GM10248 (cell line): ENCODE data around the gene LRP6.
A peak's percentile ranks its signal among the peaks of the same experiment; 100 is the strongest.

ENCODE experiments used
- CTCF ChIA-PET: fragments of 300-600 bp; sonication (Branson Sonifier 250); formaldehyde crosslinking; extraction: SDS; loops from one replicate; lab custom pipeline; 2021; ENCODE audit warnings: antibody characterized with exemption; lab: Yijun Ruan, JAX
- POLR2A ChIA-PET: fragments of 350-650 bp; sonication (Branson Sonifier 250); formaldehyde crosslinking; extraction: SDS; loops from one replicate; lab custom pipeline; 2020; ENCODE audit warnings: antibody characterized with exemption; lab: Yijun Ruan, JAX
- DNase-seq: peaks from one replicate; pipeline ENCODE4 v3.0.0; 2012; ENCODE audit errors: extremely low spot score
- CTCF ChIP-seq: IDR thresholded peaks from 2 replicates; pipeline ENCODE4 v1.5.1; 2012; ENCODE audit warnings: mild to moderate bottlenecking, low read depth; ENCODE audit errors: extremely low read depth, missing control alignments, control extremely low read depth

Gene LRP6

DNA sequence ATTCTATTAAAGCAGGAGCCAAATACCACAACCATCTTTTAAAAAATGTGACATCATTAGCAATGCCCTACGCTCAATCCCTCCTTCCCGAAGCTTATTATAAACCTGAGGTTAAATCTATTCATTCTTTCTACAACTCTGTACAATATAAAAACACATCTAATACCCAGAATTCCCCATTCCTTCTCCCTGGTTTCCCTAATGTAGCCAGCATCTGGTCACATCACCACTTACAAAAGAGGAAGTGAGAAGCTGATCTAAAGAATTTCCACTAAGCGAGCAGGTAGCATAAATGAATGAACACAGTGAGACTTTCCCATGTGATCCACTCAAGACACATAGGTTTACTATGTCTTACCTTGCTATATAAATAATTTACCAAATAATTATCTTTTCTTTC lies 90.4 kb downstream of the LRP6 start:
- DNase-seq = peak; percentile 44
- CTCF ChIA-PET = interaction anchor here (1.2 to 1.8 kb wide), 2 partner anchors 9 to 15 kb away, joined by 4 read pairs; no protein-coding TSS in a partner anchor
- POLR2A ChIA-PET = no interaction called here
- no peak for TF ChIP-seq CTCF

- ChIA-PET CTCF (interaction anchor here (0.8 to 2.3 kb wide), 6 partner anchors 9 to 156 kb away, joined by 3 to 11 read pairs (median 4); no protein-coding TSS in a partner anchor), POLR2A (no interaction called here)
- DNase-seq = peak; percentile 30
- no peak for TF ChIP-seq CTCF
Observed at GRCh38 chr12:12171991-12172511, 94.8 kb downstream of the LRP6 start.

GRCh38 chr12:12167847-12168246 lies 99.0 kb downstream of the LRP6 start:
- no peak for DNase-seq
- TF ChIP-seq CTCF = no peak
- ChIA-PET CTCF (interaction anchor here (1.4 kb wide), 1 partner anchor 9 kb away, joined by 4 read pairs; no protein-coding TSS in a partner anchor), POLR2A (no interaction called here)

DNA sequence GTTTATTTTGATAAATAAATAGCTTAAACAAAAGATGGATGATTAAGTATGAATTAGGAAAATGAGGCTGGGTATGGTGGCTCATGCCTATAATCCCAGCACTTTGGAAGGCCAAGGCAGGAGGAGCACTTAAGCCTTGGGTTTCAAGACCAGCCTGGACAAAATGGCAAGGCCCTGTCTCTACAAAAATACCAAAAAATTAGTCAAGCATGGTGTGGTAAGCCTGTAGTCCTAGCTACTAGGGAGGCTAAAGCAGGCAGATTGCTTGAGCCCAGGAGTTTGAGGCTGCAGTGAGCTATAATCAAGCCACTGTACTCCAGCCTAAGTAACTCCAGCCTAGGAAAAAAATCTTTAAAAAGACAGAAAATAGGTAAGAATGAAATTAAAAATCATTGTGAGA lies 100.1 kb downstream of the LRP6 start:
- POLR2A ChIA-PET = no interaction called here
- no peak for TF ChIP-seq CTCF
- no peak for DNase-seq
- CTCF ChIA-PET = no interaction called here

- no peak for DNase-seq
- ChIA-PET CTCF (interaction anchor here (1.0 to 2.5 kb wide), 4 partner anchors 9 to 21 kb away, joined by 3 to 11 read pairs (median 4); no protein-coding TSS in a partner anchor), POLR2A (no interaction called here)
- no peak for TF ChIP-seq CTCF
Observed at GRCh38 chr12:12159988-12160387, 106.9 kb downstream of the LRP6 start.

GRCh38 chr12:12158858-12159257 lies 108.0 kb downstream of the LRP6 start:
- ChIA-PET CTCF (no interaction called here), POLR2A (no interaction called here)
- TF ChIP-seq CTCF = no peak
- DNase-seq = no peak
